Renal cortex interstitium (tissue), 11 donors: Measurements from ENCODE around the gene PPP2R2C. TPM values are rescaled to one million over a fixed set of nuclear protein-coding genes. Genes with fewer than 3 reads are reported as not detected.

ENCODE experiments used
- DNase-seq, 11 donors: peaks; one replicate each; pipeline ENCODE4 v3.0.0-alpha.2; 2013; ENCODE audit warnings: low read depth in 9 of 11, low spot score in 4 of 11; ENCODE audit errors: extremely low read depth in 1 of 11
- polyA plus RNA-seq, 3 donors: library from polyadenylated mRNA; unstranded; fragments of 120-200 nt; gene quantifications; one replicate each; pipeline ENCODE4 v1.2.1, GENCODE V29; 2013; ENCODE audit not compliant: insufficient read length in 3 of 3

Gene PPP2R2C
- polyA plus RNA-seq, 3 donors: 0.17 to 0.65 (median 0.35) TPM

- peak in 1 of 11 donors; percentile 21 for DNase-seq
Measured at GRCh38 chr4:6342530-6343293, 129.7 kb downstream of the PPP2R2C start.

- no peak for DNase-seq
Measured at GRCh38 chr4:6341696-6342095, 130.7 kb downstream of the PPP2R2C start.

GRCh38 chr4:6340446-6341015, 131.9 kb downstream of the PPP2R2C start:
- no peak for DNase-seq

- DNase-seq: no peak
Measured at GRCh38 chr4:6339818-6340445, 132.5 kb downstream of the PPP2R2C start.

- no peak for DNase-seq
Measured at GRCh38 chr4:6338951-6339817, 133.2 kb downstream of the PPP2R2C start.

GRCh38 chr4:6338175-6338950, 134.1 kb downstream of the PPP2R2C start:
- DNase-seq: no peak

GRCh38 chr4:6337331-6337935, 135.0 kb downstream of the PPP2R2C start:
- DNase-seq: no peak

- DNase-seq: no peak
Measured at GRCh38 chr4:6336166-6336565, 136.2 kb downstream of the PPP2R2C start.

GRCh38 chr4:6335040-6335590, 137.3 kb downstream of the PPP2R2C start:
- DNase-seq: no peak

- no peak for DNase-seq
Measured at GRCh38 chr4:6334203-6334887, 138.1 kb downstream of the PPP2R2C start.

- DNase-seq: no peak
Measured at GRCh38 chr4:6333301-6334202, 138.9 kb downstream of the PPP2R2C start.

- no peak for DNase-seq
Measured at GRCh38 chr4:6332669-6333050, 139.8 kb downstream of the PPP2R2C start.

GRCh38 chr4:6332042-6332668, 140.3 kb downstream of the PPP2R2C start:
- no peak for DNase-seq

- no peak for DNase-seq
Measured at GRCh38 chr4:6331468-6331867, 140.9 kb downstream of the PPP2R2C start.

GRCh38 chr4:6331018-6331417, 141.4 kb downstream of the PPP2R2C start:
- no peak for DNase-seq

GRCh38 chr4:6330384-6330767, 142.0 kb downstream of the PPP2R2C start:
- no peak for DNase-seq
